Endodermal cell (in vitro differentiated cells): ENCODE data around the gene MGAT3. TPM values are rescaled to one million over a fixed set of nuclear protein-coding genes. Genes with fewer than 3 reads are reported as not detected.

Experiments
- DNase-seq: peaks from one replicate; pipeline ENCODE4 v3.0.0-alpha.2; 2017
- H3K27ac ChIP-seq: 2 replicates; pipeline ENCODE4 v1.5.1; 2013; ENCODE audit warnings: mild to moderate bottlenecking, low read depth, low read length, moderate library complexity
- H3K27me3 ChIP-seq: 2 replicates; pipeline ENCODE4 v1.6.1; 2013; ENCODE audit warnings: mild to moderate bottlenecking, low read length, moderate library complexity; ENCODE audit not compliant: insufficient read depth, control insufficient read depth, poor library complexity, severe bottlenecking
- H3K36me3 ChIP-seq: 2 replicates; pipeline ENCODE4 v1.7.0; 2013; ENCODE audit warnings: mild to moderate bottlenecking, low read length, moderate library complexity; ENCODE audit not compliant: control insufficient read depth, insufficient read depth
- H3K4me1 ChIP-seq: one replicate; pipeline ENCODE4 v1.7.0; 2013; ENCODE audit warnings: low read length; ENCODE audit not compliant: control insufficient read depth, insufficient read depth
- H3K4me3 ChIP-seq: 2 replicates; pipeline ENCODE4 v1.5.1; 2013; ENCODE audit warnings: mild to moderate bottlenecking, low read length, moderate library complexity
- H3K9ac ChIP-seq: 2 replicates; pipeline ENCODE4 v1.6.1; 2013; ENCODE audit warnings: mild to moderate bottlenecking, low read length, moderate library complexity; ENCODE audit not compliant: poor library complexity, severe bottlenecking; ENCODE audit errors: extremely low read depth
- H3K9me3 ChIP-seq: 2 replicates; pipeline ENCODE4 v1.6.1; 2013; ENCODE audit warnings: mild to moderate bottlenecking, low read length, moderate library complexity; ENCODE audit not compliant: control insufficient read depth
- H3K27ac Mint-ChIP-seq: 2 replicates; pipeline ENCODE4 v1.8.0; 2020; ENCODE audit warnings: mixed read lengths
- H3K27me3 Mint-ChIP-seq: 2 replicates; pipeline ENCODE4 v1.8.0; 2021; ENCODE audit warnings: mild to moderate bottlenecking, mixed read lengths; ENCODE audit not compliant: insufficient read depth
- H3K36me3 Mint-ChIP-seq: 2 replicates; pipeline ENCODE4 v1.8.0; 2020; ENCODE audit warnings: low read depth, mixed read lengths
- H3K4me1 Mint-ChIP-seq: 2 replicates; pipeline ENCODE4 v1.8.0; 2020; ENCODE audit warnings: mixed read lengths
- H3K4me3 Mint-ChIP-seq: 2 replicates; pipeline ENCODE4 v1.8.0; 2020; ENCODE audit warnings: mild to moderate bottlenecking, moderate library complexity, mixed read lengths
- H3K9me3 Mint-ChIP-seq: 2 replicates; pipeline ENCODE4 v1.8.0; 2020; ENCODE audit warnings: mild to moderate bottlenecking, mixed read lengths
- WGBS, 2 experiments: methylation state at CpG; one replicate each; pipeline versions ENCODE4 v1.1.5 to v1.1.7; 2013; ENCODE audit warnings: missing lambda C conversion rate in 2 of 2, mixed read lengths in 1 of 2; ENCODE audit not compliant: insufficient coverage in 1 of 2, insufficient read length in 1 of 2; 5-methylcytosine and 5-hydroxymethylcytosine counted together
- total RNA-seq, 2 donors: library from RNA; stranded (reverse); fragmentation: NEBNext Ultra II Directional in 1 of 2; extraction: Animal tissue kit (Norgen Biotek cat#: 25700) in 1 of 2; gene quantifications; 2 replicates in 1 of 2; 3 replicates in 1 of 2; pipeline ENCODE4 v1.2.1, GENCODE V29; 2021
- TF ChIP-seq, protein P1 (sequence below): fragments of 200-600 bp; sonication (generic); conservative IDR thresholded peaks from 2 replicates; pipeline ENCODE4 v1.5.0; 2021; ENCODE audit warnings: antibody characterized with exemption, mild to moderate bottlenecking

The MGAT3 gene
- total RNA-seq, 2 donors from 2014 or later: 9.0 to 16.7 TPM

DNA sequence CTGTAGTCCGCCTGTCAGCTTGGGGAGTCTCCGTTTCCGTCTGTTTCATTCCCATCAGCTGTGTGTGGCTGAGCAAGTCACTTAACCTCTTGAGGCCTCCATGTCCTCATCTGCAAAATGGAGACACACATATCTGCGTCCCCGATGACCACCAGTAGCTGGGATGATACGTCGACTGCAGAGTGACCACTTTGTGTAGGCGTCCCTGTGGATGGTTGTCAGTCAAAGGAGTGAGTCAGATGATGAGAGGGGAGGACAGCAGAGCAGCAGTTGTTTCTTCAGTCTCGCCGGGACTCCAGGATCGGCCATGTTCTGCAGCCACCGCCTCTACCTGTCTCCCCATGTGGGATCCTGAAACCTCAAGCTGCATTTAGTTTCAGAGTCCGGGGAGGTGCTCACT lies 19.9 kb downstream of the MGAT3 start:
- TF ChIP-seq, protein P1, sequence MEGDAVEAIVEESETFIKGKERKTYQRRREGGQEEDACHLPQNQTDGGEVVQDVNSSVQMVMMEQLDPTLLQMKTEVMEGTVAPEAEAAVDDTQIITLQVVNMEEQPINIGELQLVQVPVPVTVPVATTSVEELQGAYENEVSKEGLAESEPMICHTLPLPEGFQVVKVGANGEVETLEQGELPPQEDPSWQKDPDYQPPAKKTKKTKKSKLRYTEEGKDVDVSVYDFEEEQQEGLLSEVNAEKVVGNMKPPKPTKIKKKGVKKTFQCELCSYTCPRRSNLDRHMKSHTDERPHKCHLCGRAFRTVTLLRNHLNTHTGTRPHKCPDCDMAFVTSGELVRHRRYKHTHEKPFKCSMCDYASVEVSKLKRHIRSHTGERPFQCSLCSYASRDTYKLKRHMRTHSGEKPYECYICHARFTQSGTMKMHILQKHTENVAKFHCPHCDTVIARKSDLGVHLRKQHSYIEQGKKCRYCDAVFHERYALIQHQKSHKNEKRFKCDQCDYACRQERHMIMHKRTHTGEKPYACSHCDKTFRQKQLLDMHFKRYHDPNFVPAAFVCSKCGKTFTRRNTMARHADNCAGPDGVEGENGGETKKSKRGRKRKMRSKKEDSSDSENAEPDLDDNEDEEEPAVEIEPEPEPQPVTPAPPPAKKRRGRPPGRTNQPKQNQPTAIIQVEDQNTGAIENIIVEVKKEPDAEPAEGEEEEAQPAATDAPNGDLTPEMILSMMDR: no peak
- H3K4me1 ChIP-seq: peaks cover 23% of the 10 kb centered on the region
- H3K27me3 ChIP-seq: no peaks in the 10 kb centered on the region
- WGBS, 2 experiments: 85 to 87% methylated on average over 12 to 13 of the region's 13 CpGs
- H3K4me3 Mint-ChIP-seq: no peak overlapping the region
- no peak for DNase-seq
- no peak overlapping the region for H3K27ac Mint-ChIP-seq
- H3K36me3 Mint-ChIP-seq: no peaks in the 10 kb centered on the region
- no peaks in the 10 kb centered on the region for H3K9me3 Mint-ChIP-seq
- no peak overlapping the region for H3K9ac ChIP-seq
- no peaks in the 10 kb centered on the region for H3K36me3 ChIP-seq
- no peak overlapping the region for H3K27ac ChIP-seq
- H3K4me1 Mint-ChIP-seq: peaks cover 18% of the 10 kb centered on the region
- no peaks in the 10 kb centered on the region for H3K9me3 ChIP-seq
- H3K4me3 ChIP-seq: no peak overlapping the region
- no peaks in the 10 kb centered on the region for H3K27me3 Mint-ChIP-seq

DNA sequence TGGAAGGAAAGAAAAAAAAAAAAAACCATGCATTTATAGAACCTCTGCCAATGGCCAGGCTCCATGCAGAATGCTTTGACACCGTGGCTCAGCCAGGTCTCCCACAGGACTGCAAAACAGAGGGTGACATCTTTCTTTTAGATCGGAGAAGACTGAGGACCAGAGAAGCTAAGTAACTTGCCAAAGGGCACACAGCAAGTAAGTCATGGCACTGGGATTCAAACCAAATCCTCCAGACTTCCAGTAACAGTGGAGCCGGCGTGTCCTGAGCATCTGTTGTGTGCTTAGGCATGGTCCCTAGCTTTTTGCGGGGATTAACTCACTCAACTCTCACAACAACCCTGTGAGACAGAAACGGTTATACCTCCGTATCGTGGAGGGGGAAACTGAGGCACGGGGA lies 20.7 kb downstream of the MGAT3 start:
- no peaks in the 10 kb centered on the region for H3K27me3 Mint-ChIP-seq
- no peaks in the 10 kb centered on the region for H3K9me3 ChIP-seq
- no peaks in the 10 kb centered on the region for H3K27me3 ChIP-seq
- DNase-seq: no peak
- H3K9me3 Mint-ChIP-seq: no peaks in the 10 kb centered on the region
- no peaks in the 10 kb centered on the region for H3K36me3 ChIP-seq
- no peak overlapping the region for H3K27ac Mint-ChIP-seq
- TF ChIP-seq, protein P1: no peak
- peaks cover 18% of the 10 kb centered on the region for H3K4me1 ChIP-seq
- H3K36me3 Mint-ChIP-seq: no peaks in the 10 kb centered on the region
- no peak overlapping the region for H3K9ac ChIP-seq
- H3K4me3 ChIP-seq: no peak overlapping the region
- peaks cover 13% of the 10 kb centered on the region for H3K4me1 Mint-ChIP-seq
- no peak overlapping the region for H3K27ac ChIP-seq
- WGBS, 2 experiments: 87 to 89% methylated on average over 6 to 9 of the region's 9 CpGs
- H3K4me3 Mint-ChIP-seq: no peak overlapping the region

DNA sequence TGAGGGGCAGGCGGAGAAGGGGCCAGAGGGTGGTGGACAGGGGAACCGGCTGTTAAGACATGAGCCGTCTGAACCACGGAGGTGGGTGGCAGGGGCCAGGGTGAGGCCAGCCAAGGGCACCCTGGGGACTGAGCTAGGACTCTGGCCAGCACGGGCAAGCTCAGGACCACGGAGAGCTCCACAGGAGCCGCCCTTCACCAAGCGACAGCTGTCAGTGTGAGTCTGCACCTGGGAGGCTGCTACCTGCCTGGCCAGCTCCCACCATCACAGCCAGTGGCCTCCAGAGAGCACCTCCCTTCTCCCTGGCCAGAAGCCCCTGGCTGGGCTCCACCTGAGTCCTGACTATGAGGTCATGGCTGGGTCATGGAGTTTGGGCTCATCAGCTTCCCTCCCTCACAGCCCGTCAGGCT lies 21.6 kb downstream of the MGAT3 start:
- no peak overlapping the region for H3K4me3 ChIP-seq
- peak; percentile 92 for DNase-seq
- H3K36me3 Mint-ChIP-seq: no peaks in the 10 kb centered on the region
- no peaks in the 10 kb centered on the region for H3K9me3 Mint-ChIP-seq
- 43 to 49% methylated on average over 6 to 9 of the region's 9 CpGs for WGBS, 2 experiments
- no peaks in the 10 kb centered on the region for H3K27me3 ChIP-seq
- H3K9ac ChIP-seq: no peak overlapping the region
- no peaks in the 10 kb centered on the region for H3K27me3 Mint-ChIP-seq
- peaks cover 9% of the 10 kb centered on the region for H3K4me1 ChIP-seq
- H3K36me3 ChIP-seq: no peaks in the 10 kb centered on the region
- no peak overlapping the region for H3K27ac Mint-ChIP-seq
- TF ChIP-seq, protein P1: no peak
- H3K9me3 ChIP-seq: no peaks in the 10 kb centered on the region
- H3K4me3 Mint-ChIP-seq: no peak overlapping the region
- no peak overlapping the region for H3K27ac ChIP-seq
- peaks cover 4% of the 10 kb centered on the region for H3K4me1 Mint-ChIP-seq
